Activated naive CD8-positive, alpha-beta T cell treated with anti-CD3 and anti-CD28 coated beads, Interleukin-2, amount 10 ng/mL, durations not matched to agents 7 days and 5 days (primary cell): ENCODE data around the gene NAPSA. TPM values are rescaled to one million over a fixed set of nuclear protein-coding genes. Genes with fewer than 3 reads are reported as not detected.

ENCODE experiments used
- ATAC-seq: fragments of 150-1000 bp; cut with Tn5 transposase; one replicate; pipeline ENCODE4 v1.10.0; 2021; ENCODE audit warnings: low read depth, moderate library complexity
- POLR2A ChIA-PET: fragments of 350-600 bp; sonication (Branson Sonifier 250); formaldehyde crosslinking; loops from one replicate; lab custom pipeline; 2021; ENCODE audit warnings: antibody characterized with exemption; lab: Charles Lee
- DNase-seq: peaks from one replicate; pipeline ENCODE4 v3.0.0; 2021
- H3K27ac Mint-ChIP-seq: one replicate; pipeline ENCODE4 v1.8.0; 2022; ENCODE audit warnings: mild to moderate bottlenecking, mixed read lengths
- H3K27me3 Mint-ChIP-seq: one replicate; pipeline ENCODE4 v1.8.0; 2022; ENCODE audit warnings: mild to moderate bottlenecking, moderate library complexity, mixed read lengths
- H3K36me3 Mint-ChIP-seq: one replicate; pipeline ENCODE4 v1.8.0; 2021; ENCODE audit warnings: mild to moderate bottlenecking, mixed read lengths
- H3K4me1 Mint-ChIP-seq: one replicate; pipeline ENCODE4 v1.8.0; 2021; ENCODE audit warnings: mixed read lengths
- H3K4me3 Mint-ChIP-seq: one replicate; pipeline ENCODE4 v1.8.0; 2022; ENCODE audit warnings: mild to moderate bottlenecking, moderate library complexity, mixed read lengths
- H3K9me3 Mint-ChIP-seq: one replicate; pipeline ENCODE4 v1.8.0; 2021; ENCODE audit warnings: mixed read lengths
- total RNA-seq, 2 experiments: library from RNA; stranded (reverse); gene quantifications; one replicate each; pipeline ENCODE4 v1.2.3, GENCODE V29; 2021

Gene NAPSA
- total RNA-seq, 2 experiments from 2014 or later = 4.8 to 5.4 TPM

GRCh38 chr19:50328873-50329145, 36.6 kb downstream of the NAPSA start:
- peak overlapping the region; percentile 81 for H3K4me3 Mint-ChIP-seq
- POLR2A ChIA-PET = interaction anchor here (0.6 to 1.0 kb wide), 2 partner anchors 28 to 182 kb away, joined by 3 read pairs; partner anchors contain the start of gene JOSD2
- peaks cover 52% of the 10 kb centered on the region for H3K27me3 Mint-ChIP-seq
- H3K36me3 Mint-ChIP-seq = peaks cover 6% of the 10 kb centered on the region
- no peak overlapping the region for H3K27ac Mint-ChIP-seq
- DNase-seq (no peak), ATAC-seq (no peak)
- H3K9me3 Mint-ChIP-seq = no peaks in the 10 kb centered on the region
- peaks cover 47% of the 10 kb centered on the region for H3K4me1 Mint-ChIP-seq

- DNase-seq (peak; percentile 48), ATAC-seq (no peak)
- POLR2A ChIA-PET = interaction anchor here (0.6 to 1.0 kb wide), 2 partner anchors 8 to 183 kb away, joined by 3 to 5 read pairs; partner anchors contain the start of gene JOSD2
- H3K4me1 Mint-ChIP-seq = peaks cover 44% of the 10 kb centered on the region
- H3K4me3 Mint-ChIP-seq = no peak overlapping the region
- H3K27me3 Mint-ChIP-seq = peaks cover 52% of the 10 kb centered on the region
- no peak overlapping the region for H3K27ac Mint-ChIP-seq
- no peaks in the 10 kb centered on the region for H3K9me3 Mint-ChIP-seq
- H3K36me3 Mint-ChIP-seq = peaks cover 6% of the 10 kb centered on the region
Observed at GRCh38 chr19:50328224-50328872, 37.1 kb downstream of the NAPSA start.

DNA sequence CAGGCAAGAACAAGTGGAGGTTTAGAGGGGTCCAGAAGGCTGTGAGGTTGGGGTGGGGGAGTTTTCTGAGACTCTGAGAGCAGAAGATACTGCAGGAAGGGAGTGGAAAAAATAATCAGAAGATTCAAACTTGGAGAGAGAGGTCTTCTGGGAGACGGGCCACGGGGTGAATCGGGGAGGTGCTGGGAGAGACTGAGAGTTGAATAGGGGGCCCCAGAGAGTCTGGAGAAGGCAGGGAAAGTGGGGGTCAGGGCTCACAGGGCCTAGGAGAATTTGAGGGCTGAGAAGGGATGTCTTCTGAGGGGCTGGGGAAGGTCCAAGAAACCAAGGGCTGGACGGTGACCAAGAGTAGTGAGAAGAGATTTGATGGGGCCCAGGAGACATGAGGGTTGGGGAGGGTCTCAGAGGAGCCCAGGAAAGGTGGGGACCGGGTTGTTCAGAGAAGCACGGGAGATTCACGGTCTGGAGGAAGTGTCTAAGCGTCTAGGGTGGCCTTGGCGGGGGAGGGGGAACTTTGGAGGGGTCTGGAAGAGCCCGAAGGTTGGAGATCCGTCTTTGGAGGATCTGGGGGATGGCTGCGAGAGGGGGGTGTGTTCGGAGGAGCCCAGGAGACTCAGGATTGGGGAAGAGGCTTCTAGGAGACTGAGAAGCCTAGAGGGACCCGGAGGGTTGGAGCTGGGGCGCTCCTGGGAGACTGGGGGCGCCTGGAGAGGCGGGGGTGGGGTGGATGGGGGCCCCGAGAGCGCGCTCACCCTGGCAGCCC, 37.8 kb downstream of the NAPSA start:
- peak overlapping the region; percentile 78 for H3K27ac Mint-ChIP-seq
- H3K4me1 Mint-ChIP-seq = peaks cover 41% of the 10 kb centered on the region
- peaks cover 50% of the 10 kb centered on the region for H3K27me3 Mint-ChIP-seq
- ATAC-seq (no peak), DNase-seq (no peak)
- no peaks in the 10 kb centered on the region for H3K9me3 Mint-ChIP-seq
- POLR2A ChIA-PET = interaction anchor here (0.6 kb wide), 1 partner anchor 9 kb away, joined by 5 read pairs; no protein-coding TSS in a partner anchor
- peak overlapping the region; percentile 60 for H3K4me3 Mint-ChIP-seq
- H3K36me3 Mint-ChIP-seq = peaks cover 4% of the 10 kb centered on the region

- Mint-ChIP-seq H3K4me1 (peaks cover 36% of the 10 kb centered on the region), H3K27me3 (peaks cover 46% of the 10 kb centered on the region), H3K36me3 (peaks cover 4% of the 10 kb centered on the region), H3K4me3 (peak overlapping the region; percentile 60), H3K9me3 (no peaks in the 10 kb centered on the region), H3K27ac (peak overlapping the region; percentile 7)
- ATAC-seq (no peak), DNase-seq (no peak)
- POLR2A ChIA-PET = no interaction called here
Observed at GRCh38 chr19:50327013-50327412, 38.4 kb downstream of the NAPSA start.

DNA sequence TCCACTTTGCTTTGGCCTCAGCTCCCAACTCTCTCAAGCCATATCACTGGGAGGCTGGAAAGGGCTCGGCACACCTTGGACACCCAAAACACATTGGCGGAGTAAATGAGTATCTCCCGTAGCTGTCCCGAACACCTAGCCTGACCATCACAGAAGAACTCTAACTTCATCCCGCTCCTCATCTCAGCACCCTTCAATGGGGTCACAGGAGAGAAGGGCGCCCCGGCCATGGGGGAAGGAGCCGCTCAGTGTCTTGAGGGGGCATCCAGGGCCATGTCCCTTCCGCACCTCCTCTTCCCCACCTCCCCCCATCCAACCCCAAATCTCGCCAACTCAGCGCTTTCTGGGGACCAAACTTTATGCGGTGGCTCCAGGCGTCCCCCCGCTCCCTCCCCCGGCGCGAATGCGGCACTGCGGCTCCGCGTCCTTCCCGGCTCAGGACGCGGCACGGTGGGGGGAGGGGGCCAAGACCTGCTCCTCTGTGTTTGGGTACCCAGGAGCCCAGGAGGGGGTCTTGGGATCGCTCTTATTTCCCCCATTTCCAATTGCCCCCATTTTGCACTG, 39.3 kb downstream of the NAPSA start:
- ATAC-seq = no peak
- peaks cover 40% of the 10 kb centered on the region for H3K27me3 Mint-ChIP-seq
- H3K27ac Mint-ChIP-seq = no peak overlapping the region
- H3K9me3 Mint-ChIP-seq = no peaks in the 10 kb centered on the region
- peaks cover 28% of the 10 kb centered on the region for H3K4me1 Mint-ChIP-seq
- peaks cover 4% of the 10 kb centered on the region for H3K36me3 Mint-ChIP-seq
- DNase-seq = no peak
- H3K4me3 Mint-ChIP-seq = no peak overlapping the region
- POLR2A ChIA-PET = interaction anchor here (1.0 kb wide), 1 partner anchor 397 kb away, joined by 3 read pairs; the partner anchor contains the start of genes ATF5 and NUP62

- peaks cover 26% of the 10 kb centered on the region for H3K4me1 Mint-ChIP-seq
- H3K4me3 Mint-ChIP-seq = peak overlapping the region; percentile 42
- H3K27me3 Mint-ChIP-seq = peaks cover 40% of the 10 kb centered on the region
- DNase-seq = peak; percentile 92
- H3K27ac Mint-ChIP-seq = no peak overlapping the region
- peak; percentile 14 for ATAC-seq
- H3K36me3 Mint-ChIP-seq = peaks cover 4% of the 10 kb centered on the region
- H3K9me3 Mint-ChIP-seq = no peaks in the 10 kb centered on the region
- POLR2A ChIA-PET = interaction anchor here (1.0 kb wide), 1 partner anchor 396 kb away, joined by 3 read pairs; the partner anchor contains the start of genes ATF5 and NUP62
Observed at GRCh38 chr19:50325310-50326100, 39.9 kb downstream of the NAPSA start.

DNA sequence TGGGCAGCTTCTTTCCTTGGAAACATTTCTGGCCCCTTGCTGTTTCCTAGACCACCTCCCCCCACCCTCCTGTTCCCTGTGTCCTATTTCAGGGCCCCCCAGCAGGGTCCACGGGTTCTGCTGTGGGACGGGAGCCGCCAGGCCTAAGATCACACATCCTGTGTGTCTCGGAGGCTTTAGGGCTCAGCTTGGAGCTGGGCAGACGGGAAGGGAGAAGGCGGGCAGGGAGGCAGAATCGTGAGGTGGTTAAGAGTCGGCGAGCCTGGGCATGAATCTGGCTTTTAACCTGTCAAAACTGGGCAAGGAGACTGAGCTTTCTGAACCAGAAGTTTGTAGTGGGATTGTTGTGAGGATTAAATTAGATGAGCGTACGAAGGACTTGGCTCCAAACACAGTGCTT, 41.1 kb downstream of the NAPSA start:
- Mint-ChIP-seq H3K36me3 (peaks cover under 1% of the 10 kb centered on the region), H3K4me1 (peaks cover 18% of the 10 kb centered on the region), H3K27me3 (peaks cover 29% of the 10 kb centered on the region), H3K9me3 (no peaks in the 10 kb centered on the region), H3K27ac (no peak overlapping the region), H3K4me3 (no peak overlapping the region)
- ATAC-seq (no peak), DNase-seq (no peak)
- POLR2A ChIA-PET = no interaction called here

DNA sequence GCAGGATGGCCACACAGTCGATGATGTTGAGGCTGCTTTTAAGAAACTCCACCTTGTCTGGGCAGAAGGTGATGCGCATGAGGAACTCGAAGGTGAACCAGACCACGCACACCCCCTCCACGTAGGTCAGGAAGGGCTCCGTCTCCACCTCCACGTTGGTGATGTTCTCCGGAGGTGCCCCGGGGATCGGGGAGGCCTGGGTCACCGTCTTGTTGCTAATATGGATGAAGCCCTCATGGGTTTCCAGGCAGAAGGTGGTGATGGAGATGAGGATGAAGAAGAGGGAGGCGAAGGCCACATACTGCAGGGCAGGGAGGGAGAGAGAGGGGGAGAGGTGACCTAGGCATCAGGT, 41.7 kb downstream of the NAPSA start:
- Mint-ChIP-seq H3K27ac (no peak overlapping the region), H3K27me3 (peaks cover 25% of the 10 kb centered on the region), H3K9me3 (no peaks in the 10 kb centered on the region), H3K4me1 (peaks cover 17% of the 10 kb centered on the region), H3K36me3 (no peaks in the 10 kb centered on the region), H3K4me3 (no peak overlapping the region)
- no peak for DNase-seq
- POLR2A ChIA-PET = no interaction called here
- ATAC-seq = no peak

GRCh38 chr19:50322931-50323781, 42.3 kb downstream of the NAPSA start:
- no peaks in the 10 kb centered on the region for H3K36me3 Mint-ChIP-seq
- no peak for ATAC-seq
- H3K4me3 Mint-ChIP-seq = no peak overlapping the region
- no peak overlapping the region for H3K27ac Mint-ChIP-seq
- peaks cover 25% of the 10 kb centered on the region for H3K27me3 Mint-ChIP-seq
- peaks cover 17% of the 10 kb centered on the region for H3K4me1 Mint-ChIP-seq
- POLR2A ChIA-PET = no interaction called here
- no peak for DNase-seq
- H3K9me3 Mint-ChIP-seq = no peaks in the 10 kb centered on the region

GRCh38 chr19:50322234-50322633, 43.2 kb downstream of the NAPSA start:
- Mint-ChIP-seq H3K36me3 (no peaks in the 10 kb centered on the region), H3K9me3 (no peaks in the 10 kb centered on the region), H3K4me3 (no peak overlapping the region), H3K27ac (no peak overlapping the region), H3K4me1 (peaks cover 12% of the 10 kb centered on the region), H3K27me3 (peaks cover 27% of the 10 kb centered on the region)
- POLR2A ChIA-PET = no interaction called here
- ATAC-seq (no peak), DNase-seq (no peak)

DNA sequence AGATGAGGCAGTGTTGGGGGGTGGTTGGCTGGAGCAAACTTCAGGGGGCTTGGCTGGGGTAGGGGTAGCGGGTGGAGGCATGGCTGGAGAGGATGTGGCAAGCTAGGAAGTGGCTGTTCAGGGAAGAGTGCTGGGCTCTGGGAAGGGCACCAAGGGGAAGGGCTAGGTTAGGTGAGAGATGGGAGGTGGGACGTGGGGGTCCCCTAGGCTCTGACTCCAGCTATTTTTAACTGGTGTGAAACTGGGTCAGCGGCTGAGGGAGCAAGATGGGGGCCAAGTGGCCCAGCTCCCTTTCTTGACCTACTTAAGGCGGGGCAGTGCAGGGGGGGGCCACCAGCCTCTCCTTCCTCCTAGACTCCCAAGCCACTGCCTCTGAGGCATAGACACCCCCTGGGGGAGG, 43.6 kb downstream of the NAPSA start:
- no peak overlapping the region for H3K4me3 Mint-ChIP-seq
- no peak for DNase-seq
- no peak overlapping the region for H3K27ac Mint-ChIP-seq
- peaks cover 9% of the 10 kb centered on the region for H3K4me1 Mint-ChIP-seq
- no peaks in the 10 kb centered on the region for H3K9me3 Mint-ChIP-seq
- H3K36me3 Mint-ChIP-seq = no peaks in the 10 kb centered on the region
- peaks cover 24% of the 10 kb centered on the region for H3K27me3 Mint-ChIP-seq
- ATAC-seq = no peak
- POLR2A ChIA-PET = no interaction called here

- no peak for DNase-seq
- Mint-ChIP-seq H3K4me3 (no peak overlapping the region), H3K36me3 (no peaks in the 10 kb centered on the region), H3K27me3 (peaks cover 25% of the 10 kb centered on the region), H3K4me1 (peaks cover 8% of the 10 kb centered on the region), H3K9me3 (no peaks in the 10 kb centered on the region), H3K27ac (no peak overlapping the region)
- ATAC-seq = no peak
- POLR2A ChIA-PET = no interaction called here
Observed at GRCh38 chr19:50320596-50320995, 44.8 kb downstream of the NAPSA start.
